IMR-90 (cell line): Measurements from ENCODE around the gene COL27A1. TPM values are rescaled to one million over a fixed set of nuclear protein-coding genes. Genes with fewer than 3 reads are reported as not detected.
A peak's percentile ranks its signal among the peaks of the same experiment; 100 is the strongest.

Experiments used
- ATAC-seq: fragments of 200-7000 bp; cut with Tn5 transposase; 2 replicates; pipeline ENCODE4 v1.9.1; 2020; ENCODE audit warnings: low read depth, mild to moderate bottlenecking, moderate library complexity
- BruUV-seq: library from RNA; stranded (reverse); fragments of 400-500 nt; replicated peaks from 2 replicates; lab custom pipeline; 2021; lab: Mats Ljungman, UMichigan
- CTCF ChIA-PET: fragments of 300-600 bp; formaldehyde crosslinking; extraction: SDS; loops from one replicate; lab custom pipeline; 2021; ENCODE audit warnings: antibody characterized with exemption; lab: Yijun Ruan, JAX
- POLR2A ChIA-PET: fragments of 300-600 bp; sonication (Branson Sonifier 250); formaldehyde crosslinking; loops from one replicate; lab custom pipeline; 2022; ENCODE audit warnings: antibody characterized with exemption; ENCODE audit not compliant: unreplicated experiment; lab: Charles Lee
- DNase-seq: peaks from one replicate; pipeline ENCODE4 v3.0.0; 2013
- H2AFZ ChIP-seq: replicated peaks from 2 replicates; pipeline ENCODE3; 2013; ENCODE audit warnings: low read length, mild to moderate bottlenecking; ENCODE audit not compliant: poor library complexity
- H2AK5ac ChIP-seq: 2 replicates; pipeline ENCODE4 v1.6.1; 2013; ENCODE audit warnings: low read depth, low read length, inconsistent platforms
- H2AK9ac ChIP-seq: replicated peaks from 2 replicates; pipeline ENCODE3; 2013; ENCODE audit warnings: mild to moderate bottlenecking, low read depth, low read length, moderate library complexity; ENCODE audit not compliant: poor library complexity
- H2BK120ac ChIP-seq: 2 replicates; pipeline ENCODE4 v1.6.1; 2013; ENCODE audit warnings: low read depth, low read length, inconsistent platforms
- H2BK15ac ChIP-seq: 3 replicates; pipeline ENCODE4 v1.6.1; 2013; ENCODE audit warnings: low read depth, low read length, inconsistent platforms
- H2BK20ac ChIP-seq: 2 replicates; pipeline ENCODE4 v1.6.1; 2013; ENCODE audit warnings: low read depth, mild to moderate bottlenecking, inconsistent platforms, low read length, moderate library complexity
- H2BK5ac ChIP-seq: 2 replicates; pipeline ENCODE4 v1.6.1; 2013; ENCODE audit warnings: mild to moderate bottlenecking, low read depth, low read length, inconsistent platforms; ENCODE audit not compliant: poor library complexity, severe bottlenecking
- H3K14ac ChIP-seq: replicated peaks from 2 replicates; pipeline ENCODE4 v1.6.1; 2013; ENCODE audit warnings: low read depth, low read length, inconsistent platforms
- H3K18ac ChIP-seq: 2 replicates; pipeline ENCODE4 v1.6.1; 2013; ENCODE audit warnings: low read depth, low read length, control low read depth
- H3K23ac ChIP-seq: 2 replicates; pipeline ENCODE4 v1.6.1; 2013; ENCODE audit warnings: low read depth, low read length, inconsistent platforms
- H3K27ac ChIP-seq: 2 replicates; pipeline ENCODE4 v1.5.1; 2013; ENCODE audit warnings: mild to moderate bottlenecking, control low read depth, low read length; ENCODE audit not compliant: insufficient read depth
- H3K27me3 ChIP-seq: 2 replicates; pipeline ENCODE4 v1.6.1; 2013; ENCODE audit warnings: low read length; ENCODE audit not compliant: control insufficient read depth, insufficient read depth
- H3K36me3 ChIP-seq: 2 replicates; pipeline ENCODE4 v1.6.1; 2013; ENCODE audit warnings: low read length, mixed read lengths; ENCODE audit not compliant: control insufficient read depth, insufficient read depth
- H3K4ac ChIP-seq: 2 replicates; pipeline ENCODE4 v1.6.1; 2013; ENCODE audit warnings: low read depth, low read length, inconsistent platforms
- H3K4me1 ChIP-seq: 2 replicates; pipeline ENCODE4 v1.6.1; 2013; ENCODE audit warnings: low read length, mixed read lengths; ENCODE audit not compliant: control insufficient read depth, insufficient read depth
- H3K4me2 ChIP-seq: 2 replicates; pipeline ENCODE4 v1.6.1; 2013; ENCODE audit warnings: low read depth, mild to moderate bottlenecking, control low read depth, low read length, moderate library complexity
- H3K4me3 ChIP-seq: 2 replicates; pipeline ENCODE4 v1.5.1; 2013; ENCODE audit warnings: low read depth, mild to moderate bottlenecking, control low read depth, low read length, moderate library complexity; ENCODE audit not compliant: insufficient read depth
- H3K56ac ChIP-seq: 2 replicates; pipeline ENCODE4 v1.6.1; 2013; ENCODE audit warnings: low read length, inconsistent platforms; ENCODE audit not compliant: insufficient read depth; ENCODE audit errors: extremely low read depth
- H3K79me1 ChIP-seq, 2 experiments: 2 replicates each; pipeline ENCODE4 v1.6.1; 2013; ENCODE audit warnings: low read length in 2 of 2, inconsistent platforms in 1 of 2, low read depth in 1 of 2
- H3K9ac ChIP-seq: 2 replicates; pipeline ENCODE4 v1.6.1; 2013; ENCODE audit warnings: low read depth, low read length, control low read depth
- H3K9me1 ChIP-seq: 2 replicates; pipeline ENCODE4 v1.6.1; 2013; ENCODE audit warnings: low read length, inconsistent platforms; ENCODE audit not compliant: insufficient read depth
- H3K9me3 ChIP-seq: 2 replicates; pipeline ENCODE4 v1.6.1; 2013; ENCODE audit warnings: low read length; ENCODE audit not compliant: control insufficient read depth, insufficient read depth
- H4K20me1 ChIP-seq: 2 replicates; pipeline ENCODE4 v1.6.1; 2013; ENCODE audit warnings: low read length, inconsistent platforms; ENCODE audit not compliant: insufficient read depth
- H4K5ac ChIP-seq: 2 replicates; pipeline ENCODE4 v1.6.1; 2013; ENCODE audit warnings: mild to moderate bottlenecking, low read depth, low read length, control low read depth
- H4K8ac ChIP-seq, 2 experiments: 2 replicates each; pipeline ENCODE4 v1.6.1; 2013; ENCODE audit warnings: low read depth in 2 of 2, low read length in 2 of 2, control low read depth in 1 of 2, inconsistent platforms in 1 of 2
- H4K91ac ChIP-seq: 2 replicates; pipeline ENCODE4 v1.6.1; 2013; ENCODE audit warnings: low read depth, low read length, inconsistent platforms; ENCODE audit not compliant: insufficient read depth
- MAFK ChIP-seq: IDR thresholded peaks from 2 replicates; pipeline ENCODE4 v1.6.1; 2012; ENCODE audit warnings: low read depth, low read length, improper control_type of control experiment
- MXI1 ChIP-seq: IDR thresholded peaks from 2 replicates; pipeline ENCODE4 v1.6.1; 2012; ENCODE audit warnings: low read depth, mild to moderate bottlenecking, low read length, moderate library complexity, borderline replicate concordance
- POLR2A ChIP-seq: IDR thresholded peaks from 2 replicates; pipeline ENCODE4 v1.6.1; 2012; ENCODE audit warnings: mild to moderate bottlenecking, low read depth, low read length
- SMC3 ChIP-seq: fragments of 150-350 bp; IDR thresholded peaks from 2 replicates; pipeline ENCODE4 v1.6.1; 2016; ENCODE audit warnings: low read depth, mild to moderate bottlenecking, antibody characterized with exemption, low read length, moderate library complexity
- WGBS, 2 experiments: methylation state at CpG; one replicate each; pipeline versions ENCODE4 v1.1.5 to v1.1.7; 2013; ENCODE audit warnings: missing lambda C conversion rate in 2 of 2; ENCODE audit not compliant: insufficient read length in 1 of 2; ENCODE audit errors: extremely low coverage in 2 of 2; 5-methylcytosine and 5-hydroxymethylcytosine counted together
- dilution Hi-C: fragments of 300-500 bp; cut with HindIII; formaldehyde crosslinking; loops from one replicate; pipeline ENCODE4 v1.14.3; 2018; ENCODE audit warnings: low sequenced_read_pairs; ENCODE audit not compliant: unreplicated experiment
- in situ Hi-C: fragments of 300-500 bp; cut with MboI; formaldehyde crosslinking; loops from 3 replicates; pipeline ENCODE4 v1.14.3; 2019; ENCODE audit warnings: low sequenced_read_pairs, inconsistent platforms, mixed read lengths
- intact Hi-C: fragments of 100-400 bp; cut with micrococcal nuclease; formaldehyde crosslinking; loops from 2 replicates; pipeline ENCODE4 v1.10.0; 2022
- polyA plus RNA-seq, 3 experiments: library from polyadenylated mRNA; depleted of rRNA; stranded (reverse); fragments of >200 nt; gene quantifications; 2 replicates each; pipeline ENCODE4 v1.2.3, GENCODE V29; 2012; ENCODE audit warnings: low replicate concordance in 1 of 3
- total RNA-seq: library from RNA; depleted of rRNA; stranded (reverse); fragments of >200 nt; gene quantifications from 2 replicates; pipeline ENCODE4 v1.2.3, GENCODE V29; 2012

Gene COL27A1
- total and polyA plus RNA-seq, 2 of the 4 experiments (the other 2 are of a cell fraction): 3.2 to 18.3 TPM

DNA sequence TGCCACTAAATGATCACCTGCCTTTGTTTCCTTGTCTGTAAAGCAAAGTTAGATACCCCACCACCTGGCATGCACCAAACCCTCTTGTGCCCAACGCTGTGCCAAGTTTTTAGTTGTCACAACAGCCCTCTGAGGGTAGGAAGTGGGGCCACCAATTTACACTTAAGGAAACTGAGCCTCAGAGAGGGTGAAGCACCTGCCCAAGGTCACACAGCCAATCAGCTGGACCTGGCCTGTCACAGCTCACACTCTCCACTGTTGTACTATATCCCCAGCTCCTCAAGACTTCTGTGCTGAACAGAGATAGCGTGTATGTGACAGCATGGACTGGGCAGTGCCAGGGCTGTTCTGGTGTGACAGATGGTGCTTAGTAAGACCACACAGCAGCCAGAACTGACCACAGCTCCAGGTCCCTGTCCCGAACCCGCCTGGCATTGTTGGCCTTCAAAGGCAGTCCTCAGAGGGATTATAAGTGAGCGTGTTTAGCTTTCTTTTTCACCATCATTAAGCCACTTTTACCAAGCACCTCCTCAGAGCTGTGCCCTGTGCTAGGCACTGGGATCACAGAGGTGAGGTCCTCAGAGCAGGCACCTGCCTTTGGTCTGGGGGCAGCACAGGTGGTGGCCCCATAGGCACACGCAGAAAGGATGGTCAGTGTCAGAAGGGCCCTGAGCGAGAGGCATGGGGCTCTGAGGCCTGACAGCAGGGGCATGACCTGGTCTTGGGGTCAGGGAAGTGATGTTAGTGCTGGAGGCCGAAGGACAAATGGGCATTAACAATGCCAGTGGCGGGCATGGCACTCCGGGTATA, 71.1 kb downstream of the COL27A1 start:
- Histone ChIP-seq H3K4ac (peak overlapping the region; percentile 81), H2AK5ac (peak overlapping the region; percentile 94), H3K4me1 (peaks cover 15% of the 10 kb centered on the region), H3K9me3 (no peaks in the 10 kb centered on the region), H3K9ac (no peak overlapping the region), H4K20me1 (no peaks in the 10 kb centered on the region), H4K8ac (peak overlapping the region; percentile 25 to 71; a peak in 1 of 4 replicates), H3K9me1 (peaks cover 27% of the 10 kb centered on the region; the same call in 1 of the 2 replicates), H3K36me3 (no peaks in the 10 kb centered on the region), H4K91ac (peak overlapping the region; percentile 64), H3K27me3 (no peaks in the 10 kb centered on the region), H3K14ac (peak overlapping the region; percentile 50), H3K23ac (peak overlapping the region; percentile 40), H3K18ac (no peak overlapping the region), H3K4me3 (no peak overlapping the region), H3K56ac (no peak overlapping the region), H2BK5ac (peak overlapping the region; percentile 30), H2BK15ac (peak overlapping the region; percentile 94; the same call in 1 of the 3 replicates), H4K5ac (no peak overlapping the region), H2AFZ (no peak overlapping the region), H3K4me2 (no peak overlapping the region), H2BK120ac (peak overlapping the region; percentile 71), H2BK20ac (peak overlapping the region; percentile 89; the same call in 1 of the 2 replicates), H3K79me1 (peaks cover 4 to 22% of the 10 kb centered on the region in 2 experiments; a peak in 2 of 4 replicates), H3K27ac (no peak overlapping the region), H2AK9ac (peak overlapping the region; percentile 21)
- ATAC-seq (no peak), DNase-seq (no peak)
- no TSS peak for BruUV-seq
- ChIA-PET CTCF (no interaction called here), POLR2A (no interaction called here)
- in situ Hi-C loops (no loop called here), intact Hi-C loops (no loop called here), dilution Hi-C loops (no loop called here)
- TF ChIP-seq SMC3: no peak
- TF ChIP-seq POLR2A: no peak
- TF ChIP-seq MXI1: no peak
- no peak for TF ChIP-seq MAFK
- WGBS, 2 experiments: 100% methylated on average over 2 of the region's 10 CpGs; no CpG with 5 or more reads in 1 of the 2 experiments
